Psoas muscle (tissue), 8 donors: Measurements from ENCODE around the gene ODAPH. TPM values are rescaled to one million over a fixed set of nuclear protein-coding genes. Genes with fewer than 3 reads are reported as not detected.
"Not testable (repeated sequence)": the region's sequence is repeated elsewhere in the genome, so short reads cannot be mapped to it uniquely, and the experiment has no call there.

Experiments used
- ATAC-seq, 4 donors: fragments of 200-7000 bp; cut with Tn5 transposase; one replicate each; pipeline ENCODE4 v1.9.1; 2020; ENCODE audit warnings: moderate library complexity in 3 of 4, mild to moderate bottlenecking in 2 of 4
- DNase-seq, 2 donors: peaks; one replicate each; pipeline ENCODE4 v3.0.0-alpha.2; 2020
- H3K27ac ChIP-seq: fragments of 200-600 bp; one replicate; pipeline ENCODE4 v1.8.0; 2022
- H3K27me3 ChIP-seq, 3 donors: fragments of 200-600 bp in 1 of 3; one replicate each; pipeline versions ENCODE4 v1.6.1 to v1.8.0; 2013 to 2022; ENCODE audit warnings: low read length in 2 of 3, mild to moderate bottlenecking in 2 of 3, moderate library complexity in 1 of 3; ENCODE audit not compliant: insufficient read depth in 3 of 3
- H3K36me3 ChIP-seq, 2 donors: fragments of 200-600 bp in 1 of 2; one replicate each; pipeline versions ENCODE4 v1.6.1 to v1.8.0; 2013 to 2022; ENCODE audit warnings: low read depth in 1 of 2, mild to moderate bottlenecking in 1 of 2, moderate library complexity in 1 of 2; ENCODE audit not compliant: insufficient read depth in 1 of 2
- H3K4me1 ChIP-seq: fragments of 200-600 bp; one replicate; pipeline ENCODE4 v1.8.0; 2022
- H3K4me3 ChIP-seq: fragments of 200-600 bp; one replicate; pipeline ENCODE4 v1.8.0; 2022; ENCODE audit warnings: mild to moderate bottlenecking
- H3K9me3 ChIP-seq: fragments of 200-600 bp; one replicate; pipeline ENCODE4 v1.8.0; 2022
- CTCF ChIP-seq: fragments of 200-600 bp; IDR thresholded peaks from one replicate; pipeline ENCODE4 v1.8.0; 2022; ENCODE audit warnings: antibody characterized with exemption
- WGBS, 3 donors: extraction: QIAGEN DNeasy Blood & Tissue Kit; methylation state at CpG; one replicate each; pipeline versions ENCODE4 v1.1.6 to v1.1.7; 2013; 5-methylcytosine and 5-hydroxymethylcytosine counted together
- intact Hi-C, 2 donors: fragments of 100-400 bp; cut with DNase I; formaldehyde crosslinking; loops; one replicate each; pipeline versions ENCODE4 v1.11.0 to v1.14.2; 2022
- polyA plus RNA-seq, 3 donors: library from polyadenylated mRNA; stranded (reverse); fragments of 200-250 nt; gene quantifications; one replicate each; pipeline ENCODE4 v1.2.3, GENCODE V29; 2013
- total RNA-seq, 4 donors: library from RNA; stranded (reverse); fragmentation: NEBNext Ultra II Directional in 2 of 4; extraction: Animal tissue kit (Norgen Biotek cat#: 25700) in 2 of 4; gene quantifications; one replicate each; pipeline versions ENCODE4 v1.2.1 to v1.2.4, GENCODE V29; 2021 to 2023
- donor health status: healthy with polysubstance abuse.
- donor health status: DM: no; HTN: no; CAD: no; lungs with moderate emphysema.
- donor health status: Bipolar disorder and iron deficiency.
- donor health status: healthy.
- donor health status: DM: yes; HTN: yes; CAD: no.
- donor health status: DM: no; HTN: no; CAD: no.
- donor health status: DM: no; HTN: no; CAD: no.
- donor health status: DM: yes; HTN: yes; CAD: no.

The ODAPH gene
- total and polyA plus RNA-seq, 7 donors, result 0.04 to 0.15 (median 0.10) TPM; not detected in 3

- TF ChIP-seq CTCF, result no peak
- intact Hi-C loops, result no loop called here
- H3K4me1 ChIP-seq, result peaks cover 32% of the 10 kb centered on the region
These were observed 42.2 kb upstream of the ODAPH start for GRCh38 chr4:75513526-75514130.

GRCh38 chr4:75514131-75514948 lies 41.5 kb upstream of the ODAPH start, which contains the start of the genes RCHY1 and THAP6:
TSS of gene RCHY1 (minus strand) at chr4:75514403. CDS start at chr4:75514286, 117 bp downstream.
TSS of gene THAP6 (plus strand) at chr4:75514473. CDS start at chr4:75515453, 980 bp downstream.
- TF ChIP-seq CTCF, result no peak
- ATAC-seq (peak; percentile 97 to 99 (median 98)), DNase-seq (peak; percentile 95 to 96)
- H3K4me3 ChIP-seq, result peak within 1 kb of the TSS; percentile 80
- H3K27me3 ChIP-seq, result no peaks in the 10 kb centered on the region
- H3K9me3 ChIP-seq, result no peaks in the 10 kb centered on the region
- H3K27ac ChIP-seq, result peak within 1 kb of the TSS; percentile 94
- H3K4me1 ChIP-seq, result peaks cover 32% of the 10 kb centered on the region
- H3K36me3 ChIP-seq, result peaks cover 0 to 26% of the 10 kb centered on the region in 2 donors
- intact Hi-C loops, result no loop called here
- 0% methylated on average over 58 to 61 of the region's 61 CpGs for WGBS, 3 donors

More at GRCh38 chr4:75513526-75514130, 42.2 kb upstream of the ODAPH start:
- peaks cover 0 to 23% of the 10 kb centered on the region in 2 donors for H3K36me3 ChIP-seq
- DNase-seq (no peak), ATAC-seq (peak in 1 of 4 donors; percentile 2)
- no peaks in the 10 kb centered on the region for H3K27me3 ChIP-seq
- peak overlapping the region; percentile 94 for H3K27ac ChIP-seq
- no peaks in the 10 kb centered on the region for H3K9me3 ChIP-seq
- peak overlapping the region; percentile 80 for H3K4me3 ChIP-seq
- 0 to 1% (median 1%) methylated on average over 12 of the region's 12 CpGs for WGBS, 3 donors

- no peaks in the 10 kb centered on the region for H3K27me3 ChIP-seq
- peaks cover 32% of the 10 kb centered on the region for H3K4me1 ChIP-seq
- H3K9me3 ChIP-seq, result no peaks in the 10 kb centered on the region
- intact Hi-C loops, result no loop called here
- peak overlapping the region; percentile 80 for H3K4me3 ChIP-seq
- peaks cover 0 to 27% of the 10 kb centered on the region in 2 donors for H3K36me3 ChIP-seq
- TF ChIP-seq CTCF, result no peak
- 49 to 59% (median 51%) methylated on average over 9 of the region's 9 CpGs for WGBS, 3 donors
- no peak for DNase-seq
- ATAC-seq, result peak in 1 of 4 donors; percentile 4
- peak overlapping the region; percentile 94 for H3K27ac ChIP-seq
These were observed 40.8 kb upstream of the ODAPH start for GRCh38 chr4:75514949-75515612.

GRCh38 chr4:75516144-75516543 lies 39.7 kb upstream of the ODAPH start:
- 73 to 78% (median 77%) methylated on average over 1 of the region's 1 CpG for WGBS, 3 donors
- intact Hi-C loops, result no loop called here
- H3K27ac ChIP-seq, result no peak overlapping the region
- no peak overlapping the region for H3K4me3 ChIP-seq
- no peaks in the 10 kb centered on the region for H3K27me3 ChIP-seq
- ATAC-seq, result no peak
- H3K4me1 ChIP-seq, result peaks cover 23% of the 10 kb centered on the region
- no peak for DNase-seq
- H3K9me3 ChIP-seq, result no peaks in the 10 kb centered on the region
- no peak for TF ChIP-seq CTCF
- peaks cover 0 to 36% of the 10 kb centered on the region in 2 donors for H3K36me3 ChIP-seq

GRCh38 chr4:75519452-75519851 lies 36.4 kb upstream of the ODAPH start:
- H3K4me1 ChIP-seq, DNase-seq, intact Hi-C loops, H3K27me3 ChIP-seq, ATAC-seq, H3K27ac ChIP-seq, H3K4me3 ChIP-seq, H3K9me3 ChIP-seq: not testable (repeated sequence)
- 80 to 97% (median 93%) methylated on average over 3 to 4 of the region's 7 CpGs for WGBS, 3 donors
- peaks cover 0 to 62% of the 10 kb centered on the region in 2 donors for H3K36me3 ChIP-seq
